Nephron (organoid): ENCODE results near the gene U2AF1L4.

Experiments used
- H3K27ac Mint-ChIP-seq, 3 experiments: 2 replicates each; pipeline ENCODE4 v1.8.0; 2020; ENCODE audit warnings: mixed read lengths in 3 of 3, mild to moderate bottlenecking in 2 of 3, moderate library complexity in 1 of 3
- H3K27me3 Mint-ChIP-seq: 2 replicates; pipeline ENCODE4 v1.8.0; 2021; ENCODE audit warnings: low read depth, mild to moderate bottlenecking, moderate library complexity, mixed read lengths
- H3K36me3 Mint-ChIP-seq: 2 replicates; pipeline ENCODE4 v1.8.0; 2020; ENCODE audit warnings: low read depth, mixed read lengths
- H3K4me1 Mint-ChIP-seq: 2 replicates; pipeline ENCODE4 v1.8.0; 2020; ENCODE audit warnings: mixed read lengths
- H3K4me3 Mint-ChIP-seq, 3 experiments: 2 replicates each; pipeline ENCODE4 v1.8.0; 2020; ENCODE audit warnings: mild to moderate bottlenecking in 3 of 3, mixed read lengths in 3 of 3, moderate library complexity in 2 of 3
- H3K9me3 Mint-ChIP-seq: 2 replicates; pipeline ENCODE4 v1.8.0; 2020; ENCODE audit warnings: mixed read lengths
- CTCF ChIP-seq, 3 experiments: fragments of 200-600 bp; sonication (generic); IDR thresholded peaks; one replicate each; pipeline ENCODE4 v1.5.0; 2021; ENCODE audit warnings: antibody characterized with exemption in 3 of 3; ENCODE audit not compliant: unreplicated experiment in 3 of 3

Gene U2AF1L4

GRCh38 chr19:35734273-35734672 is 10.9 kb downstream of the U2AF1L4 start:
- H3K36me3 Mint-ChIP-seq, result peaks cover 51% of the 10 kb centered on the region
- H3K4me1 Mint-ChIP-seq, result no peaks in the 10 kb centered on the region
- peaks cover 7% of the 10 kb centered on the region for H3K27me3 Mint-ChIP-seq
- TF ChIP-seq CTCF (IDR thresholded peaks at IDR 0.05; ENCODE audit: unreplicated experiment in 3 of 3), result no peak
- no peaks in the 10 kb centered on the region for H3K9me3 Mint-ChIP-seq
- no peak overlapping the region for H3K4me3 Mint-ChIP-seq
- H3K27ac Mint-ChIP-seq, result no peak overlapping the region

GRCh38 chr19:35733180-35734125 is 11.8 kb downstream of the U2AF1L4 start:
- TF ChIP-seq CTCF (IDR thresholded peaks at IDR 0.05; ENCODE audit: unreplicated experiment in 3 of 3), result no peak
- H3K9me3 Mint-ChIP-seq, result no peaks in the 10 kb centered on the region
- no peak overlapping the region for H3K27ac Mint-ChIP-seq
- no peak overlapping the region for H3K4me3 Mint-ChIP-seq
- H3K4me1 Mint-ChIP-seq, result no peaks in the 10 kb centered on the region
- H3K36me3 Mint-ChIP-seq, result peaks cover 49% of the 10 kb centered on the region
- peaks cover 7% of the 10 kb centered on the region for H3K27me3 Mint-ChIP-seq

GRCh38 chr19:35732540-35733179 is 12.6 kb downstream of the U2AF1L4 start:
- Mint-ChIP-seq H3K27ac (no peak overlapping the region), H3K4me1 (no peaks in the 10 kb centered on the region), H3K9me3 (no peaks in the 10 kb centered on the region), H3K27me3 (peaks cover 6% of the 10 kb centered on the region), H3K4me3 (no peak overlapping the region), H3K36me3 (peaks cover 54% of the 10 kb centered on the region)
- TF ChIP-seq CTCF (IDR thresholded peaks at IDR 0.05; ENCODE audit: unreplicated experiment in 3 of 3), result no peak

- no peaks in the 10 kb centered on the region for H3K9me3 Mint-ChIP-seq
- no peaks in the 10 kb centered on the region for H3K27me3 Mint-ChIP-seq
- no peak overlapping the region for H3K27ac Mint-ChIP-seq
- H3K36me3 Mint-ChIP-seq, result peaks cover 55% of the 10 kb centered on the region
- no peak overlapping the region for H3K4me3 Mint-ChIP-seq
- TF ChIP-seq CTCF (IDR thresholded peaks at IDR 0.05; ENCODE audit: unreplicated experiment in 3 of 3), result no peak
- H3K4me1 Mint-ChIP-seq, result no peaks in the 10 kb centered on the region
These were observed 13.3 kb downstream of the U2AF1L4 start for GRCh38 chr19:35731779-35732405.

- peaks cover 55% of the 10 kb centered on the region for H3K36me3 Mint-ChIP-seq
- no peak overlapping the region for H3K27ac Mint-ChIP-seq
- H3K9me3 Mint-ChIP-seq, result no peaks in the 10 kb centered on the region
- no peak for TF ChIP-seq CTCF (IDR thresholded peaks at IDR 0.05; ENCODE audit: unreplicated experiment in 3 of 3)
- no peaks in the 10 kb centered on the region for H3K27me3 Mint-ChIP-seq
- H3K4me1 Mint-ChIP-seq, result no peaks in the 10 kb centered on the region
- no peak overlapping the region for H3K4me3 Mint-ChIP-seq
These were observed 13.9 kb downstream of the U2AF1L4 start for GRCh38 chr19:35731353-35731752.
